ENCODE results near the gene ZMIZ1.

- no peak for TF ChIP-seq CTCF (conservative IDR thresholded peaks at IDR 0.05; ENCODE audit: low read depth, low read length)
- no peak for TF ChIP-seq EZH2 (IDR thresholded peaks at IDR 0.05; ENCODE audit: borderline replicate concordance, low read depth, low read length, poor library complexity, severe bottlenecking)
These were observed 165.9 kb downstream of the ZMIZ1 start for GRCh38 chr10:79234391-79235315.
